Activated T-helper 1 cell treated with anti-CD3 and anti-CD28 coated beads, Interleukin-12 subunit alpha, Interleukin-12 subunit beta, Interleukin-2, Interleukin-4 antibody, amounts not matched to agents 30 ng/mL and 10 ng/mL and 1 ng/mL, durations not matched to agents 14 hours and 24 hours and 36 hours (primary cell): ENCODE data around the gene RDH8. TPM values are rescaled to one million over a fixed set of nuclear protein-coding genes. Genes with fewer than 3 reads are reported as not detected.
"Not testable (repeated sequence)": the region's sequence is repeated elsewhere in the genome, so short reads cannot be mapped to it uniquely, and the experiment has no call there.

ENCODE experiments used
- DNase-seq: peaks from one replicate; pipeline ENCODE4 v3.0.0; 2021; ENCODE audit warnings: low spot score
- H3K27ac Mint-ChIP-seq: one replicate; pipeline ENCODE4 v1.8.0; 2021; ENCODE audit warnings: mild to moderate bottlenecking, mixed read lengths
- H3K27me3 Mint-ChIP-seq: one replicate; pipeline ENCODE4 v1.8.0; 2022; ENCODE audit warnings: mild to moderate bottlenecking, moderate library complexity, mixed read lengths; ENCODE audit not compliant: insufficient read depth
- H3K36me3 Mint-ChIP-seq: one replicate; pipeline ENCODE4 v1.8.0; 2021; ENCODE audit warnings: low read depth, mixed read lengths
- H3K4me1 Mint-ChIP-seq: one replicate; pipeline ENCODE4 v1.8.0; 2021; ENCODE audit warnings: low read depth, mixed read lengths
- H3K4me3 Mint-ChIP-seq: one replicate; pipeline ENCODE4 v1.8.0; 2021; ENCODE audit warnings: mild to moderate bottlenecking, moderate library complexity, mixed read lengths
- H3K9me3 Mint-ChIP-seq: one replicate; pipeline ENCODE4 v1.8.0; 2021; ENCODE audit warnings: mixed read lengths
- intact Hi-C: fragments of 100-400 bp; cut with micrococcal nuclease; formaldehyde crosslinking; loops from one replicate; pipeline ENCODE4 v1.15.1; 2024
- total RNA-seq: library from RNA; stranded (reverse); gene quantifications from 2 replicates; pipeline ENCODE4 v1.2.3, GENCODE V29; 2022

RDH8 gene
- total RNA-seq, 1 donor from 2014 or later, result not detected

DNA sequence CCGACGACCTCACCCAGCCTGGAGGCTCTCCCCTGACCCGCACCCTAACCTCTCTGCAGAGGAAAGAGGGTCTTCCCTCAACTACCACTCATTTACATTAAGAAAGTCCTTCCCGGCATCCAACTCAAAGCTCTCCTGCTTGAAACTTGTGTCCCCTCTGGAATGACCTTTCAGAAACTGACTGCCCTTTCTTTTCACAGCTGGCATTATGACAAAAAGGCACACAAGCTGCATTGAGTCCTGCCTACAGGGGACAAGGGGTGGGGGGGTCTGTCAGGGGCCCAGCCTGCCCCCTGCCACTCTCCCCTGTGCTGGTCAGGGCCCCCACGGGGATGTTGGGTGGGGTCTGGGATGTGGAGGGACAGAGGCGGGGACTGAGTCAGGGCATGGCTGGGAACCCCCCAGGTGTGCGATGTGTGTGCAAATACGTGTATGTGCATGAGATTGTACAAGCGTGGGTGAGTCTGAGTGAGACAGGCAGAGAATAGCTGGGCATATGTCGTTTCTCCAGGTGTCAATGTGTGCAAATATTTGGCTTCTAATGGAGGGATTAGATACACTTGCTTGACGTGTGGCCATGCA lies 5.0 kb upstream of the RDH8 start:
- no peak for DNase-seq
- intact Hi-C loops, result no loop called here
- H3K4me1 Mint-ChIP-seq, result peaks cover 25% of the 10 kb centered on the region
- H3K27me3 Mint-ChIP-seq, result peaks cover 36% of the 10 kb centered on the region
- H3K27ac Mint-ChIP-seq, result no peak overlapping the region
- no peaks in the 10 kb centered on the region for H3K36me3 Mint-ChIP-seq
- H3K9me3 Mint-ChIP-seq, result no peaks in the 10 kb centered on the region
- H3K4me3 Mint-ChIP-seq, result peak overlapping the region; percentile 2

DNA sequence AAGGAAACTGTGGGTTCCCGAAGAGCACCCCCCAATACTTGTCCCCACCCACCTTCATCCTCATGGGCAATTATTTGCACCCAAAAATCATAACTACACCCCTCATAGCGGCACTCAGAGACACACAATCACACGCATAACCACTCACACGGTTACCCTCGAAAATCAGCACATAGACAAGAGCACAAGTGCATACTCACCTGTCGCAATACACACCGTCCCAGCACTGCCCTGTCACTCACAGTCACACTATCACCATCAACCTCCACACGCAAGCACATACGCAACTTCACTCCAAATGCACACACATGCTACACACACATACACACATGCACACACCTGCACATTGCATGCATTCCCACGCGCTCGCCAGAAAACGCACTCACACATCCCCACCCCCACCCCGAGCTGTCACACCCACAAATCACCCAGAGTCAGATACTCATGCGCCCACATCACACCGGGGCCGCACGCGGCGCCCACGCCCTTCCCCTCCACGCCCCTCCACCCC lies 3.5 kb upstream of the RDH8 start:
- Mint-ChIP-seq H3K27me3 (peaks cover 44% of the 10 kb centered on the region), H3K4me3 (no peak overlapping the region), H3K4me1 (peaks cover 25% of the 10 kb centered on the region), H3K36me3 (no peaks in the 10 kb centered on the region), H3K9me3 (no peaks in the 10 kb centered on the region), H3K27ac (peak overlapping the region; percentile 1)
- no peak for DNase-seq
- intact Hi-C loops, result no loop called here

DNA sequence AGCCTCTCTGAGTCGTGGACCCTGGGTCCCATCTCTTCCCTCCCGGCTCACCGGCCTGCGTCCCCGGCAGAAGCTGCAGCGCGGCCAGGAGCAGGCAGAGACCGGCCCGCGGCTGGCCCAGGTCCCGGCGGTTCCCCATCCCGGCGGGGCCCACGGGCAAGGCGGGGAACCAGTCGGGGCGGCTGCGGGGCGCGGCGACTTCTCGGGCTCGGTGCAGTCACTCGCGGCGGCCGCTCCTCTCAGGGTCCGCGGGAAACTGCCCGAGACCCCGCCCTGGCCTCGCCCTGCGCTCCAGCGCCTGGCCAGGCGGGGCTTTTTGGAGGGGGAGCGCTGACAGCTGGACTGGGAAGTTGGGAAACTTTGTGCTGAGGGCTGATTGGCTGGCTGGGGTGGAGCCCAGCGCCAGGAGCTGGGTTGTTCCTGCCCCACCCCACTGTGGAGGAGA lies 3.0 kb upstream of the RDH8 start, which contains the start of gene COL5A3:
Gene COL5A3 (minus strand): TSS at position 258 of the 445 bp plus-strand sequence. CDS start 119 bp downstream, at position 139.
- no peak for DNase-seq
- intact Hi-C loops, result no loop called here
- Mint-ChIP-seq H3K36me3 (no peaks in the 10 kb centered on the region), H3K9me3 (no peaks in the 10 kb centered on the region), H3K27me3 (peaks cover 44% of the 10 kb centered on the region), H3K4me1 (peaks cover 25% of the 10 kb centered on the region), H3K4me3 (no peak within 1 kb of the TSS), H3K27ac (peak within 1 kb of the TSS; percentile 1)

DNA sequence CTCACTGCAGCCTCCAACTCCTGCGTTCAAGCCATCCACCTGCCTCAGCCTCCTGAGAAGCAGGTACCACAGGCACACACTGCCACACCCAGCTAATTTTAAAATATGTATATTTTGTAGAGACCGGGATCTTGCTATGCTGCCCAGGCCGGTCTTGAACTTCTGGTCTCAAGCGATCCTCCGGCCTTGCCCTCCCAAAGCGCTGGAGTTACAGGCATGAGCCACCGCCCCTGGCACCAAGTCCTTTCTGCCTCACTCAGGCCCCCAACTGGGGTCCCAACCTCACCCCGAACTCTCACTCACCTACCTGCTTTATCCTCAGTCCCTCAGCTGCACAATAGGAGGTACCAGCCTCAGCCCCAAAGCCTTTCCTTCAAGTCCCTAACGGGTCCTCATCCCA lies 2.3 kb upstream of the RDH8 start:
- intact Hi-C loops, result no loop called here
- Mint-ChIP-seq H3K27me3 (peaks cover 44% of the 10 kb centered on the region), H3K4me1 (peaks cover 25% of the 10 kb centered on the region), H3K9me3 (no peaks in the 10 kb centered on the region), H3K4me3 (no peak overlapping the region), H3K27ac (no peak overlapping the region), H3K36me3 (no peaks in the 10 kb centered on the region)
- no peak for DNase-seq

DNA sequence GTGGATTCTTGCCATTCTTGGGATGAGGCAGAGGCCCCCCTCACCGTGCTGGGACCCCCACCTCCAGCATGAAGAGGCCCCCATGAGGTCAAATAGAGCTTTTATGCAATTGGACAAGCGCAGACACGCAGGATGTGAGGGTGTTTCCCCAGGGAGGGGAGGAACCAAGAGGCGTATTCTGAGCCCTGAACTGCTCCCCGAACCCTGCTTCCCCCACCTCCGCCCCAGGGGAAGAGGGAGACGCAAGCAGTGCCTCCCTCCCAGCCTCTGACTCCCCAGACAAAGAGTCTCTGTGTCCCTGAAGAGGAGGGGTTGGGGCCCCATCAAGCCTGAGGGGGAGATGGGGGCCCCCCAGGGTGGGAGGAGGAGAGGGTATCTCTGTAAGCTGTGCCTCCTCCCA lies 1.3 kb upstream of the RDH8 start:
- H3K9me3 Mint-ChIP-seq, result no peaks in the 10 kb centered on the region
- intact Hi-C loops, result no loop called here
- H3K27me3 Mint-ChIP-seq, result peaks cover 41% of the 10 kb centered on the region

DNA sequence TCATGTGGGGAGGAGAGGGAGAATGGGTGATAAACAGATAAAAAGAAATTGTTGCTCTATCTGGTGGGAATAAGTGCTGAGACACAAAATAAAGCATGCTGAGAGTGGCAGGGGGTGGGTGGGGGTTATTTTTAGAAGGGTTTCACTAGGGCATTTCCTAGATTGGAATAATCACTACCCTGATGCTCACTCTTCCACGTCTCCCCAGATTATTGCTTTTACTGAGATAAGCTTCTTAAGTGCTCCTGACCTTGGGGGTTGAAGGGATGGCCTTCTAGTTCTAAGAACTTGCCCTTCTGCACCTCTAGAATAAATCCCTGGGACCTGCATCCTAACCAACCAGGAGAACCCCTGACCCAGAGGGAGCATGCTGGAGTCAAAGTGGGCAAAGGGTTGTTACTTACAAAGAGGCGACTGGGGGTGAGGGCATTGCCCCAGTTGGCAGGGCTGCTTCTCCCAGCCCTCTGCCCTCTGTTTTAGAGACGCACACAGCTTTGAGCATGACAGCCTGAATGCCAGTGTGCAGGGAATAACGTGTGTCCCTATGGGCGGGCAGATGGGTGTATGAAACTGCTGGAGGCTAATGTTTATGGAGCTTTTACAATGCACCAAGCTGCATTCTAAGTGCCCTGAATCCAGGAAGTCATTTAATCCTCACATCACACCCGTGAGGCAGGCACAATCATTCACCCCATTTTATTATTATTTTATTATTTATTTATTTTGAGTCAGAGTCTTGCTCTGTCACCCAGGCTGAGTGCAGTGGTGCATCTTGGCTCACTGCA lies 743 bp downstream of the RDH8 start:
- H3K4me3 Mint-ChIP-seq, result no peak overlapping the region
- H3K27ac Mint-ChIP-seq, result no peak overlapping the region
- H3K27me3 Mint-ChIP-seq, result peaks cover 31% of the 10 kb centered on the region
- intact Hi-C loops, result no loop called here
- H3K36me3 Mint-ChIP-seq, result no peaks in the 10 kb centered on the region
- H3K9me3 Mint-ChIP-seq, result no peaks in the 10 kb centered on the region
- peaks cover 5% of the 10 kb centered on the region for H3K4me1 Mint-ChIP-seq
- no peak for DNase-seq

More for the DNA sequence above, 1.3 kb upstream of the RDH8 start:
- Mint-ChIP-seq H3K4me3 (no peak overlapping the region), H3K27ac (no peak overlapping the region), H3K4me1 (peaks cover 19% of the 10 kb centered on the region), H3K36me3 (no peaks in the 10 kb centered on the region)
- no peak for DNase-seq

DNA sequence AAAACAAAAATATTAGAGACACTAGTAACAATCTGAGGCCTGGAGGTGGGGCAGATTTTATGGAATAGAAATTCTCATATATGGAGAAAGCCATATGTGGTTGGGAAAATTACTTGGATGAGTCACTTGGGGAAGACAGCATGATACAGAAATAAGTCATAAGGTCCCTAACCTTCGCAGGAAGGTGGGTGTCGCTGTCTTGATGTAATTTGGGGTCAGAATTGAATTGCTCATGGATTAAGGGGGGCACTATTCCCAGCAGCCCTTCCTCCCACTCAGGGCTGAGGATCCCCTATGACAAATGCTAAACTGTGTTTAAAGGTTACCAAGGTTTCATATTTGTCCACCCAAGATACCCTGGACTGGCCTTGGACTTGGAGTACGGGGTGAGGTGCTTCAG lies 5.0 kb downstream of the RDH8 start:
- no peaks in the 10 kb centered on the region for H3K9me3 Mint-ChIP-seq
- no peak overlapping the region for H3K4me3 Mint-ChIP-seq
- DNase-seq, result no peak
- no peaks in the 10 kb centered on the region for H3K4me1 Mint-ChIP-seq
- no peak overlapping the region for H3K27ac Mint-ChIP-seq
- intact Hi-C loops, result no loop called here
- no peaks in the 10 kb centered on the region for H3K36me3 Mint-ChIP-seq
- H3K27me3 Mint-ChIP-seq, result peaks cover 8% of the 10 kb centered on the region

DNA sequence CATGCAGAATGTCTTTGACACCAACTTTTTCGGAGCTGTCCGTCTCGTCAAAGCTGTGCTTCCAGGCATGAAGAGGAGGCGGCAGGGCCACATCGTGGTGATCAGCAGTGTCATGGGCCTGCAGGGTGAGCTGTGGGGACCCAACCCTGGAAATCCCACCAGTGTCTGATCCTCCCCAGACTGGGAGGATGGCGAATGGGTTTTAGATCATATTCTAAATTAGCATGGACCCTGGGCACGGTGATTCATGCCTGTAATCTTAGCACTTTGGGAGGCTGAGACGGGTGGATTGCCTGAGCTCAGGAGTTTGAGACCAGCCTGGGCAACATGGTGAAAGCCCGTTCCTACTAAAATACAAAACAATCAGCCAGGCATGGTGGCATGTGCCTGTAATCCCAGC lies 5.5 kb downstream of the RDH8 start:
- Mint-ChIP-seq H3K36me3 (no peaks in the 10 kb centered on the region), H3K27ac (no peak overlapping the region), H3K4me1 (no peaks in the 10 kb centered on the region), H3K27me3 (peaks cover 4% of the 10 kb centered on the region), H3K9me3 (no peaks in the 10 kb centered on the region), H3K4me3 (no peak overlapping the region)
- intact Hi-C loops, result no loop called here
- DNase-seq, result no peak

DNA sequence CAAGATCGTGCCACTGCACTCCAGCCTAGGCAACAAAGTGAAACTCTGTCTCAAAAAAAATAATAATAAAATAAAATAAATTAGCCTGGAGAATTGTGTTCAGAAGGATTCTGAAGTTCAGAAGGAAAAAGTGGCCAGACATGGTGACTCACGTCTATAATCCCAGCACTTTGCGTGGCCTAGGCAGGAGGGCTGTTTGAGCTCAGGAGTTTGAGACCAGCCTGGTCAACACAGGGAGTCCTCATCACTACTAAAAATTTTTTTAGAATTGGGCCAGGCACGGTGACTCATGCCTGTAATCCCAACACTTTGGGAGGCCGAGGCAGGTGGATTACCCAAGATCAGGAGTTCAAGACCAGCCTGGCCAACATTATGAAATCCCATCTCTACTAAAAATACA lies 6.0 kb downstream of the RDH8 start:
- H3K27ac Mint-ChIP-seq, result no peak overlapping the region
- peaks cover 2% of the 10 kb centered on the region for H3K27me3 Mint-ChIP-seq
- no peaks in the 10 kb centered on the region for H3K9me3 Mint-ChIP-seq
- DNase-seq, result no peak
- no peaks in the 10 kb centered on the region for H3K4me1 Mint-ChIP-seq
- no peak overlapping the region for H3K4me3 Mint-ChIP-seq
- H3K36me3 Mint-ChIP-seq, result no peaks in the 10 kb centered on the region
- intact Hi-C loops, result no loop called here

DNA sequence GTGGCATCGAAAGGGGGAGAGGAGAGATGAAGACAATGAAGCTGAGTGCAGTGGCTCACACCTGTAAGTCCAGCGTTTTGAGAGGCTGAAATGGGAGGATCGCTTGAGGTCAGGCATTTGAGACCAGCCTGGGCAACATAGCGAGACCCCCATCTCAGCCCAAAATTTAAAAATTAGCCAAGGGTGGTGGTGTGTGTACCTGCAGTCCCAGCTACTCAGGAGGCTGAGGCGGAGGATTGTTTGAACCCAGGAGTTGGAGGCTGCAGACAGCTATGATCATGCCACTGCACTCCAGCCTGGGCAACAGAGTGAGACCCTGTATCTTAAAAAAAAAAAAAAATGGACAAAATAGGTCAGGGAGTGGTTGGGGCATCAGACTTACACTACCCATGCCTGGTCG lies 7.6 kb downstream of the RDH8 start:
- no peaks in the 10 kb centered on the region for H3K9me3 Mint-ChIP-seq
- DNase-seq, result no peak
- H3K36me3 Mint-ChIP-seq, result no peaks in the 10 kb centered on the region
- no peak overlapping the region for H3K4me3 Mint-ChIP-seq
- intact Hi-C loops, result no loop called here
- peaks cover 7% of the 10 kb centered on the region for H3K27me3 Mint-ChIP-seq
- no peaks in the 10 kb centered on the region for H3K4me1 Mint-ChIP-seq
- H3K27ac Mint-ChIP-seq, result no peak overlapping the region

DNA sequence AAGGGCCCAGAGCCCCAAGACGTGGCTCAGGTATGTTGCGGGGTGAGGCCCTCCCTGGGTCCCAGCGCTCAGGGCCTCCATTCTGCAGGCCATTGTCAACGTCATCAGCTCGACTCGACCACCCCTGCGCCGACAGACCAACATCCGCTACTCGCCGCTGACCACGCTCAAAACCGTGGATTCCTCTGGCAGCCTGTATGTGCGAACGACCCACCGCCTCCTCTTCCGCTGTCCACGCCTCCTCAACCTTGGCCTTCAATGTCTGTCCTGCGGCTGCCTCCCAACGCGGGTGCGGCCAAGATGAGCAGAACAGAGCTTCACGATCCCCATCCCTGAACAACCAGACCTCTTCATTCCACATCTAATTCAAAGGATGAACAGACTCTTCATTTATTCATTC lies 8.2 kb downstream of the RDH8 start:
- Mint-ChIP-seq H3K36me3 (no peaks in the 10 kb centered on the region), H3K4me1 (no peaks in the 10 kb centered on the region), H3K4me3 (no peak overlapping the region), H3K9me3 (no peaks in the 10 kb centered on the region), H3K27me3 (peaks cover 10% of the 10 kb centered on the region), H3K27ac (no peak overlapping the region)
- DNase-seq, result no peak
- intact Hi-C loops, result no loop called here

DNA sequence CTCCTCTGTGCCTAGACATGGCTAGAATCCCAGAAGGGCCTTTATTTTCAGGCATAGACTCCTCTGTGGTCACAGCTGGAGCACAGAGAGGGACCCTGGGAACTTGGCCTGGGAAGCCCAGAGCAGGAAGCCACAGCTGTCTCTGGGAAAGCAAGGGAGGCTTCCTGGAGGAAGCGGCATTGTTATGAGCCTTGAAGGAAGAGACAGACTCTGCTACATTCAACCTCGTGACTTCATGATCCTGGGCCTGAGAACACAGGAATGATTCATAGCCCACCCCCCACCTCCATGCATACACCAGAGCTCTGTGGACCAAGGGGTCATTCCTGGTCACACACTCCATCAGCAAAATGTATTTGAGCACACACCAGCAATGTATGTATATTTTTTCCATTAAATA lies 8.6 kb downstream of the RDH8 start:
- Mint-ChIP-seq H3K9me3 (no peaks in the 10 kb centered on the region), H3K4me1 (no peaks in the 10 kb centered on the region), H3K27ac (no peak overlapping the region), H3K4me3 (no peak overlapping the region), H3K27me3 (peaks cover 12% of the 10 kb centered on the region), H3K36me3 (no peaks in the 10 kb centered on the region)
- no peak for DNase-seq
- intact Hi-C loops, result no loop called here

DNA sequence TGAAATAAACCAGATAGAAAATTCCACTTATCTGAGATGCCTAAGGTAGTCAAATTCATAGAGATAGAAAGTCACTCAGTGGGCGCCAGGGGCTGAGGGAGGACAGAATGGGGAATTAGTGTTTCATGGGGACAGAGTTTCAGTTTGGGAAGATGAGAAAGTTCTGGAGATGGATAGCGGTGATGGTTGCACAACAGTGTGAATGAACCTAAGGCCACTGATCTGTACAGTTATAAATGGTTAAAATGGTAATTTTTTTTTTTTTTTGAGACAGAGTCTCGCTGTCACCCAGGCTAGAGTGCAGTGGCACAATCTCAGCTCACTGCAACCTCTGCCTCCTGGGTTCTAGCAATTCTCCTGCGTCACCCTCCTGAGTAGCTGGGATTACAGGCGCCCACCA lies 9.8 kb downstream of the RDH8 start:
- H3K27ac Mint-ChIP-seq, H3K9me3 Mint-ChIP-seq, DNase-seq, H3K4me1 Mint-ChIP-seq, H3K36me3 Mint-ChIP-seq, intact Hi-C loops, H3K4me3 Mint-ChIP-seq: not testable (repeated sequence)
- peaks cover 16% of the 10 kb centered on the region for H3K27me3 Mint-ChIP-seq
